GM10248 (cell line): ENCODE measurements around the gene SFMBT1.

ENCODE experiments used
- CTCF ChIA-PET: fragments of 300-600 bp; sonication (Branson Sonifier 250); formaldehyde crosslinking; extraction: SDS; loops from one replicate; lab custom pipeline; 2021; ENCODE audit warnings: antibody characterized with exemption; lab: Yijun Ruan, JAX
- POLR2A ChIA-PET: fragments of 350-650 bp; sonication (Branson Sonifier 250); formaldehyde crosslinking; extraction: SDS; loops from one replicate; lab custom pipeline; 2020; ENCODE audit warnings: antibody characterized with exemption; lab: Yijun Ruan, JAX
- DNase-seq: peaks from one replicate; pipeline ENCODE4 v3.0.0; 2012; ENCODE audit errors: extremely low spot score
- CTCF ChIP-seq: IDR thresholded peaks from 2 replicates; pipeline ENCODE4 v1.5.1; 2012; ENCODE audit warnings: mild to moderate bottlenecking, low read depth; ENCODE audit errors: extremely low read depth, missing control alignments, control extremely low read depth

Gene SFMBT1

GRCh38 chr3:53045518-53046170 lies at the start of gene SFMBT1:
Gene SFMBT1, minus strand, starts transcription at chr3:53046073. Its CDS starts 76,945 bp downstream, at chr3:52969128.
- ChIA-PET CTCF (interaction anchor here (0.7 to 2.5 kb wide), 9 partner anchors 9 to 76 kb away, joined by 3 to 9 read pairs (median 3); no protein-coding TSS in a partner anchor), POLR2A (interaction anchor here (0.6 kb wide), 1 partner anchor 758 kb away, joined by 3 read pairs; no protein-coding TSS in a partner anchor)
- TF ChIP-seq CTCF, result no peak
- DNase-seq, result peak; percentile 90

- no peak for DNase-seq
- ChIA-PET CTCF (interaction anchor here (0.9 to 1.8 kb wide), 5 partner anchors 10 to 244 kb away, joined by 3 to 4 read pairs (median 3); no protein-coding TSS in a partner anchor), POLR2A (interaction anchor here (0.6 kb wide), 1 partner anchor 160 kb away, joined by 3 read pairs; no protein-coding TSS in a partner anchor)
- no peak for TF ChIP-seq CTCF
Measured at GRCh38 chr3:53092942-53093341, 47.1 kb upstream of the SFMBT1 start.

- no peak for TF ChIP-seq CTCF
- DNase-seq, result no peak
- POLR2A ChIA-PET, result interaction anchor here (0.6 kb wide), 1 partner anchor 161 kb away, joined by 3 read pairs; no protein-coding TSS in a partner anchor
- CTCF ChIA-PET, result interaction anchor here (1.5 kb wide), 1 partner anchor 20 kb away, joined by 3 read pairs; no protein-coding TSS in a partner anchor
Measured at GRCh38 chr3:53092216-53092615, 46.3 kb upstream of the SFMBT1 start.

- POLR2A ChIA-PET, result no interaction called here
- CTCF ChIA-PET, result no interaction called here
- no peak for DNase-seq
- TF ChIP-seq CTCF, result no peak
Measured at GRCh38 chr3:53091011-53091410, 45.1 kb upstream of the SFMBT1 start.

- ChIA-PET POLR2A (no interaction called here), CTCF (interaction anchor here (1.3 kb wide), 1 partner anchor 25 kb away, joined by 4 read pairs; no protein-coding TSS in a partner anchor)
- DNase-seq, result no peak
- TF ChIP-seq CTCF, result no peak
Measured at GRCh38 chr3:53089511-53089910, 43.6 kb upstream of the SFMBT1 start.

GRCh38 chr3:53085476-53085875 lies 39.6 kb upstream of the SFMBT1 start:
- DNase-seq, result no peak
- POLR2A ChIA-PET, result no interaction called here
- CTCF ChIA-PET, result no interaction called here
- no peak for TF ChIP-seq CTCF
